ENCODE measurements around the gene FMNL2.

Gene FMNL2

DNA sequence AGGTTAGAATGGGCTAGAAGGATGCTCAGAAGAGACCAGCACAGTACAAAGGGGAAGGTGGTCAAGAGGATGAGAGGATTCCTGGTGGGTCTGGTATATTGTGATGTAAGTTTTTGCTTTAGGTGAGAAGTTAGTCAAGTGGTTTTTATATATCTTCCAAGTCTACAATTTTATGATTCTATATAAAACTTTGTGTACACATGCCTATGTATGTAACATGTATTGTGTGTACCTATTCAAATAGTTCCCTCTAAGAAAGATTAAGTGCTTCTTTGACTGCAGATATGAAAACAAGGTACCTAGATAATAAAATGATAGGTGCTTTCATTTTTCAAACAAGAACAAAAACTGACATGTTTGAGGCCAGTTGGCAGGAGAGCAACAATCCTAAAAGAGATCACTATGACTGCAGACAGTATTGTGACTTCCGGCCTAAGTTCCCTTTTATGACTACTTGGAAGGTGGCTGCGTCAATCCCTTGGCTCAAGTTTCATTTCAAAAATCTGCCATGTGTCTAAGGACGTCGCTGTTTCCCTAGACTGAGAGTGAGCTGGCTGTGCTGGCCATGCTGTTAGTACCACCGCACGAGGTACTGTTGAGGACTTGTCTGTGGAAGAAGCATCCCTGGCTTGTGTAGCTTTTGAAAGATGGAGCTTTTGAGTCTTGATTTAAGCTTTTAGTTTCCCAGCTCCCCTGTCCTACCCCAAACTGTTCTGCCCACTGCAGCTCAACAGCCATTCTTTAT is 259.2 kb downstream of the FMNL2 start:
- peak; percentile 18 for DNase-seq (ENCODE audit: extremely low spot score, insufficient read length, low read depth)
- FAIRE-seq, result peak; percentile 71

DNA sequence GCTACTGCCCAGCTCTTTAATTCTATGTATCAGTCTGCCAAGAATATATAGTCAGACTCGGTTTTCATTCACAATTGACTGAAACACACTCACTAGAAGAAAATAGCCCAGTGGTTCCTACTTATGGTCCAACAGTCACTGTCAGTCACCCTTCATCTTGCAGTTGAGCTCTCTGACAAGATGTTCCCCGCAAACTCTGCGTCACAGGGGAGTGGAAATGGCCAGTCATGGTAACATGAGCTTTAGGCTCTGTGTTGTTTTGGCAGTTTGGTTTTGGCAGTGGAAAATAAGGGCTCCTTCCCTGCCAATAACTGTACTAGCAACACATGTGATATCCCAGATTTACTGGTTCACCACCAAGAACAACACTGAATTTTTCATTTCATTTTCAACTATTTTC is 259.8 kb downstream of the FMNL2 start:
- DNase-seq (ENCODE audit: extremely low spot score, insufficient read length, low read depth), result no peak
- FAIRE-seq, result no peak

- DNase-seq (ENCODE audit: extremely low spot score, insufficient read length, low read depth) (no peak), FAIRE-seq (no peak)
Measured at GRCh38 chr2:152598975-152599759, 264.2 kb downstream of the FMNL2 start.

- DNase-seq (ENCODE audit: extremely low spot score, insufficient read length, low read depth), result no peak
- no peak for FAIRE-seq
Measured at GRCh38 chr2:152600051-152600657, 265.2 kb downstream of the FMNL2 start.

DNA sequence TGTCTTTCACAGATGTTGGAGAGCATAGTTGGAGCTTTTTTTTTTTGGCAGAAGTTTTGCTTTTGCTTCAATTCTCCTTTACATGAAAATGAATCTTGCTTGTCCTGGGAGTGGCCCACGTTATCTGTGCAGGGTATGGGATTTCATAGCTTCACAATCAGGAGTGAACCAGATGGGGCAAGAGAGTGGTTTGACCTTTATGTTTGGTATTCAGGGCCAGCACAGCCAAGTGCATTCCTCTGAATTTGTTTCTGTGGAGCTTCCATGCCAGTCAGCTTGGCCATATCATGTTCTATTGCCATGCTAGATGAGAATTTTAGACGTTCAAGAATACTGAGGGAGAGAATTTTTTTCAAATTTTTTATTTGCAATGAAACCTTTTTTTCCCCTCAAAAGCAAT is 265.7 kb downstream of the FMNL2 start:
- no peak for FAIRE-seq
- DNase-seq (ENCODE audit: extremely low spot score, insufficient read length, low read depth), result no peak

DNA sequence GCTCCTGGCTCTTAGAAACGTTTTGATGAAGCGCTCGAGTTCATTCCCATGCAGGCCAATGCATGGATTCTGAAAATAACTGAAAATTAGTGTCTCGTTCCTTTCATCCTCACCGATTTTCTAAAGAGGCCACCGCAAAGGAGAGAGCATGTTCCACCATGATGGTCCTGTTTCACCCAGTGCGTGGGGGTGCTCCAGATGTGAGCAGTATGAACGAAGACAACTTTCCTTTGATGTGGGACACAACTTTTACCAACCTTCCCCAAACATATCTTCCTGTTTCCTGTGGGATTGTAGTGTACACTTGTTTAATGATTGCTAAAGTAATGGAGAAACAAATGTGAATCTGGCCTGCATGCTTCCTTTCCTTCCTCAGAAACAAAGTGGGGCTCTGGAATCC is 267.8 kb downstream of the FMNL2 start:
- FAIRE-seq (no peak), DNase-seq (ENCODE audit: extremely low spot score, insufficient read length, low read depth) (no peak)

DNA sequence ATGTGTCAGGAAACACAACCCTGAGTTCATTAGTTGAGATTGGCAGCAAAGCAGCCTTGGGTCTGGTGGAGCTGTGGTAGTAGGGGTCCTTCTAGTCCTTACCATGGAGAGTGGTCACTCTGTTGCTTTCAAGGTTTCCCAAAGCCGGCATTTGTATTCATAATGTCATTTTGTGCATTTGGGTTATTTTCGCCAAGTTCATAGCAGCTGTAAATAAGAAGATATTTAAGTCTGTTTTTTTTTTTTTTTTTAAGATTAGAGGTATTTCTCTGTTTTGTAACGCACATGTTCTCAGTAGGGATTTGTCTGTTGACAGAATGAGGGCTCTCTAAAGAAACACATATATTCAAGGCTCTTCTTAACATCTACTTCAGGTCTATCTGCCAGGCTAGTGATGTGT is 268.2 kb downstream of the FMNL2 start:
- FAIRE-seq (no peak), DNase-seq (ENCODE audit: extremely low spot score, insufficient read length, low read depth) (no peak)

DNA sequence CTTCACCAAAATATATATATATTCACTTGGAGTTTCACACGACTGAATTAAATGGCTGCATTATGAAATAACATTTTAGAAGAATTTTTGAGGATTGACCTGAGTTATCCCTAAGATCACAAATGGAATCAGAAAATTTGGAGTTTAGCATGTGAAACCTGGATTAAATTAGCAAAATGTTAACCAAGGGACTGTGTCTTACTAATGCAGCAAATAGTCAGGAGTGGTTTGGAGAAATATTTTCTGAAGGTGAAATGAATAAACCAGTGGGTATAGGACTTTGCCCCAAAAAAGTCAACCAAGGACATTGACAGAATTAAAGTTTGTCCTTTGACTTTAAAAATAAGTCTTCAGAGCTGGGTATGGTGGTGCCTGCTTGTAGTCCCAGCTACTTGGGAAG is 271.1 kb downstream of the FMNL2 start:
- FAIRE-seq (no peak), DNase-seq (ENCODE audit: extremely low spot score, insufficient read length, low read depth) (no peak)

- FAIRE-seq (no peak), DNase-seq (ENCODE audit: extremely low spot score, insufficient read length, low read depth) (no peak)
Measured at GRCh38 chr2:152606941-152607340, 272.0 kb downstream of the FMNL2 start.

DNA sequence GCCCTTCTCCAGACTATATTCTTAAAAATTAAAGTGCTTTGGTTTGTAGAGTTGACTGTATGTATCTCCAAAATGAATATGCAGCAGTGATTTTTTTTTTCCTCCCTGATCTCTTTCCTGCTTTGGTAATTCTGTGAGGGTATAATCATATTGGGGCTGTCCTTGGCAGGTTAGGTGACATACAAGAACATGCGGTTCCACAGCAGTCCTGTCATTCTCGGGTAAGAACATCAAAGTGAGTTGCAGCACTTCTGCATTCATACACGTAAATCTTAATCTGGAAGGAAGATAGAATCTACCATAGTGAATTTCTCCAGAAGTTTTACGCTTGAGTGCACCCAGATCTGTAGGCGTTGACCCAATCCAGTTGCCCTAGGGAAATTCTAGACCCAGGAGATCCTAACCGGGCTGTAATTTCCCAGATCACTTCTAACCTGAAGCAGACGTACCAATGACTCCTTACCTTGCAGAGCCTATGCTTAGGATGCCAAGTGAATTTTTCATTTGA is 272.9 kb downstream of the FMNL2 start:
- DNase-seq (ENCODE audit: extremely low spot score, insufficient read length, low read depth) (no peak), FAIRE-seq (no peak)

GRCh38 chr2:152609154-152609553 is 274.2 kb downstream of the FMNL2 start:
- FAIRE-seq, result no peak
- DNase-seq (ENCODE audit: extremely low spot score, insufficient read length, low read depth), result no peak

DNA sequence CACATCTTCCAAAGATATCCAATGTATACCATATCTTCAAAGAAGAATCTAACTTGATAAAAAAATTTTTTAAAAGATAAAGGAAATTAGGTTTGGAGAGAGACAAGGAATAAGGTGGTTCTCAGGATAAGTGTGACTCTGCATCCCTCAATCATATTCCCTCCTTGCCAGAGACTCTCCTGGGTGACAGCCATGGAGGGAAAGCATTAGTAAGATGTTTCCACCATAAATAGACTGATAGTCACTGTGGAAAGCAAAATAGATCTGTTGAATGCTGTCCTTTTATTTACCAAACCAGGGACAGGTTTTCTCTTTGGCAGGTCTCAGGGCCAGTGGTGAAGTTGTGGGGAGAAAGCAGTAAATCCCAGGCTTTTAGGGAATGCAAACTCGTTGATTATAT is 274.7 kb downstream of the FMNL2 start:
- DNase-seq (ENCODE audit: extremely low spot score, insufficient read length, low read depth), result no peak
- no peak for FAIRE-seq

DNA sequence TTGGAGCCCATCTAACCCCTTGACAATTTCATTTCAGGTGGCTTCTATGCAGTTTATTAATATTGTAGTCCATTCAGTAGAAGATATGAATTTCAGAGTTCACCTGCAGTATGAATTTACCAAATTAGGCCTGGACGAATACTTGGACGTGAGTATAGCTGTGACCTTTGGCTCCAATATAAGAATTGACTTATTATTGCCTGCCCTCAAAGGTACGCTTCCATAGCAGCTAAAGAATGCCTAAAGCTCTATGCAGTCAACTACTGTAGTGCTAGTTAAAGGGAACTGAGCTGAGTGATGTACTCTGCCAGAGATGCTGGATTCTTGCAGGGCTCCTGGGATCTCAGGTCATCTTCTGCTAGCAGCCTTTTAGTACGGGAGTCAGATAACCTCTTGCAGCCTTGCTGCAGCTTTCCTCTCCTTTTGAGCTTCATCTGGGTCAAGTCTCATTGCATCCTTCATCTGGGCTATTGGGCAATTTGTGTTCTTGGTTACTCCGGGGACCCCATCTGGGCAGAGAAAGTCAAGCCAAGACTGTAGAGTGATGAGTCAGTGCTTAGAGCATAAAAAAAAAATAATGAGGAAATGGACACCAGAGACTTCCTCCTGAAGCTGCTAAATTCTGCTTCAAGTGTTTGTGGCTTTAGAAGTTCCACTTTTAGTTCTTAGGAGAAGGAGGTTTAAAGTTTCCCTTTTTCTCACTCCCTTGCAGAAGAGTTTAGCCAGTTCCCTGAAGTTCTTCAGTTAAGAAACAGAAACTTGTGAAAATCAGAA is 276.7 kb downstream of the FMNL2 start:
- peak; percentile 17 for DNase-seq (ENCODE audit: extremely low spot score, insufficient read length, low read depth)
- peak; percentile 88 for FAIRE-seq

DNA sequence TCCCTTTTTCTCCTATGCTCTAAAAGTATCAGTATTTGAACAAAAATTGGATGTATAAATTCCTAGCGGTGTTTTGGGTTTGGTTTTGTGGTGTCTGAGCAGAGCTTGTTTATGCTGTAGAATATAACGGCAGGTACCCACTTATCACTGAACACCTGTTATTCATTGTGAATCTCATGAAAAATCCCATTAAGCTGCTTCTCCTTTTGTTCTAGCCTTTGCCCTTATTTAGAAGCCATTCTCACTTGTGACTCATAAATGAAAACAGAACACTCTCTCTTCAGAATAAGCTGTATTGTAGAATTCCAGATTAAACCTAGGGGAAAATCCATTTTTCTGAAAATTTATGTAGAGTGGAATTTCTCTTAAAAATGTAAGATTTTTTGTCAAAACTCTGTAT is 278.3 kb downstream of the FMNL2 start:
- DNase-seq (ENCODE audit: extremely low spot score, insufficient read length, low read depth) (no peak), FAIRE-seq (peak; percentile 36)

DNA sequence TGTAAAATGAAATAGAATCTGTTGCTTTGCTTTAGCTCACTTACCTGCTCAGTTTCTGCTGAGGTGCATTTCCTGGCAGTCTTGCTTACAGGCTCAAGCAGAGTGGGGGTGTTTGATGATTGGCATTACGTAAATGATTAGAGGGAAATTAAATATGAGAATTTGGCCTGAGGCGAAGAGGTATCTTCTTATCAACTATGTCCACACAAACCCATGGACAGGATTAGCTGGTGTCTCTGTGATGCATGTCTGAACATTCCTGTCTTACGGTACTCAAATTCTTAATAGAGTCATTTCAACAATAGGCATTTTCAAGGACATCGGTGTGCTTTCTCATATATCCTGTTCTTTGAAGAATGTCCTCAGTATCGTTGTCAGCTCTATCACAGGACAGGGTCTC is 280.2 kb downstream of the FMNL2 start:
- DNase-seq (ENCODE audit: extremely low spot score, insufficient read length, low read depth), result no peak
- FAIRE-seq, result no peak

GRCh38 chr2:152617456-152618192 is 282.6 kb downstream of the FMNL2 start:
- FAIRE-seq, result no peak
- no peak for DNase-seq (ENCODE audit: extremely low spot score, insufficient read length, low read depth)

GRCh38 chr2:152618193-152618564 is 283.2 kb downstream of the FMNL2 start:
- FAIRE-seq, result no peak
- DNase-seq (ENCODE audit: extremely low spot score, insufficient read length, low read depth), result no peak

- no peak for DNase-seq (ENCODE audit: extremely low spot score, insufficient read length, low read depth)
- no peak for FAIRE-seq
Measured at GRCh38 chr2:152620208-152620607, 285.2 kb downstream of the FMNL2 start.

DNA sequence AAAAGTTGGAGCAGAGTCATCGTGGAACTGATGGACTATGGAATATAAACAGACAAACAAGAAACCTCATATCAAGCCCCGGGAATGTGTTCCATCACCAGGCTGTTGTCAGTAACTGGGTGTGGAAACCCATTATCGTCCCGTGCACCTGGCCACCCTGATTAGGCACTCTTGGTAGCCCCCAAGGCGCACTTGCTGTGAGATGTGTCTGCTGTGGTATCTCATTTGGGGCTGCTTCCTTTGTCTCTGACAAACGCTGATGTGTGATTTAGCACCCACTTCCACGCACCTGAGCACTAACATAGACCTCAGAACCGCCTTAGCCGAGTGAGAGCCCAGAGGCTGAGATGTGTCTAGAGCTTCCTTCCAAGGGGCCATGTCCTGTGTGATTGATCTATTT is 286.0 kb downstream of the FMNL2 start:
- FAIRE-seq (no peak), DNase-seq (ENCODE audit: extremely low spot score, insufficient read length, low read depth) (no peak)

DNA sequence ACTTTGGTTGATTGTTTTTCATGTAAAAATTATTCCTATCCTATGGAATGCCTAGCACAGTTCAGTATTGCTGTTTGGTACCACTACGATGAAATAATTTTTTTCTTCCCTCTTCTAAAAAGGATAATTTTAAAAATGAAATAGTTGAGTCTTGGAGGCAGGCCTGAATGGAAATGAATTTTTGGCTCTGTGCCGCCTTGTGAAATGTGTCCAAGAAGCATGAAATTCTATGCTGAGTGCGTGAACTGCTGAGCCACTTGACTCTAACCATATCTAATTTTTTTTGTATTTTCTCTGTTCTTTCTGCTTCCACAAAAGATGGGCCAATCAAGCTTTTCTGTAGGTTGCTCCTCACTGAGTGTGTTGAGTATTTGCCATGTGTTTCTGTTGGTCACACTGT is 287.2 kb downstream of the FMNL2 start:
- DNase-seq (ENCODE audit: extremely low spot score, insufficient read length, low read depth) (no peak), FAIRE-seq (no peak)

Measured in GM18507 (cell line).